ENCODE results near the gene FSTL4.

FSTL4 gene

GRCh38 chr5:133321286-133321832, 291.0 kb downstream of the FSTL4 start:
- DNase-seq (ENCODE audit: low read depth), result no peak

GRCh38 chr5:133319905-133320520, 292.3 kb downstream of the FSTL4 start:
- DNase-seq (ENCODE audit: low read depth), result no peak

GRCh38 chr5:133319244-133319643, 293.1 kb downstream of the FSTL4 start:
- no peak for DNase-seq (ENCODE audit: low read depth)

- DNase-seq (ENCODE audit: low read depth), result no peak
Observed at GRCh38 chr5:133317558-133317957, 294.8 kb downstream of the FSTL4 start.

- no peak for DNase-seq (ENCODE audit: low read depth)
Observed at GRCh38 chr5:133316346-133317343, 295.7 kb downstream of the FSTL4 start.

GRCh38 chr5:133314086-133314485, 298.3 kb downstream of the FSTL4 start:
- DNase-seq (ENCODE audit: low read depth), result no peak

- no peak for DNase-seq (ENCODE audit: low read depth)
Observed at GRCh38 chr5:133311176-133311575, 301.2 kb downstream of the FSTL4 start.

GRCh38 chr5:133309984-133310621, 302.2 kb downstream of the FSTL4 start:
- DNase-seq (ENCODE audit: low read depth), result no peak

- DNase-seq (ENCODE audit: low read depth), result no peak
Observed at GRCh38 chr5:133309166-133309795, 303.1 kb downstream of the FSTL4 start.

GRCh38 chr5:133307275-133307674, 305.1 kb downstream of the FSTL4 start:
- DNase-seq (ENCODE audit: low read depth), result no peak

GRCh38 chr5:133304707-133305216, 307.6 kb downstream of the FSTL4 start:
- DNase-seq (ENCODE audit: low read depth), result no peak

- no peak for DNase-seq (ENCODE audit: low read depth)
Observed at GRCh38 chr5:133304178-133304577, 308.2 kb downstream of the FSTL4 start.

GRCh38 chr5:133303298-133303697, 309.0 kb downstream of the FSTL4 start:
- no peak for DNase-seq (ENCODE audit: low read depth)

- DNase-seq (ENCODE audit: low read depth), result no peak
Observed at GRCh38 chr5:133299728-133300127, 312.6 kb downstream of the FSTL4 start.

- DNase-seq (ENCODE audit: low read depth), result no peak
Observed at GRCh38 chr5:133299021-133299420, 313.3 kb downstream of the FSTL4 start.

GRCh38 chr5:133298447-133298846, 313.9 kb downstream of the FSTL4 start:
- DNase-seq (ENCODE audit: low read depth), result no peak

- no peak for DNase-seq (ENCODE audit: low read depth)
Observed at GRCh38 chr5:133297293-133297692, 315.0 kb downstream of the FSTL4 start.

- DNase-seq (ENCODE audit: low read depth), result no peak
Observed at GRCh38 chr5:133296624-133297023, 315.7 kb downstream of the FSTL4 start.

GRCh38 chr5:133295520-133295919, 316.8 kb downstream of the FSTL4 start:
- no peak for DNase-seq (ENCODE audit: low read depth)

GRCh38 chr5:133294380-133294779, 318.0 kb downstream of the FSTL4 start:
- DNase-seq (ENCODE audit: low read depth), result no peak

- no peak for DNase-seq (ENCODE audit: low read depth)
Observed at GRCh38 chr5:133293960-133294359, 318.4 kb downstream of the FSTL4 start.

- no peak for DNase-seq (ENCODE audit: low read depth)
Observed at GRCh38 chr5:133292300-133292699, 320.0 kb downstream of the FSTL4 start.
